MG63 (cell line): ENCODE results near the gene CIAO2A. TPM values are rescaled to one million over a fixed set of nuclear protein-coding genes. Genes with fewer than 3 reads are reported as not detected.
A peak's percentile ranks its signal among the peaks of the same experiment; 100 is the strongest.
"Not testable (repeated sequence)": the region's sequence is repeated elsewhere in the genome, so short reads cannot be mapped to it uniquely, and the experiment has no call there.

ENCODE experiments used
- DNase-seq: peaks from one replicate; pipeline ENCODE4 v3.0.0-alpha.2; 2020
- H3K27me3 ChIP-seq: fragments of 250-450 bp; sonication (Bioruptor Pico); 2 replicates; pipeline ENCODE4 v1.5.1; 2020; ENCODE audit warnings: mild to moderate bottlenecking, moderate library complexity
- H3K36me3 ChIP-seq: fragments of 250-450 bp; sonication (Bioruptor Pico); 2 replicates; pipeline ENCODE4 v1.5.1; 2020; ENCODE audit warnings: mild to moderate bottlenecking, moderate library complexity
- H3K4me3 ChIP-seq: fragments of 250-450 bp; sonication (Bioruptor Pico); 2 replicates; pipeline ENCODE4 v1.5.1; 2020; ENCODE audit warnings: mild to moderate bottlenecking, moderate library complexity
- H3K9me3 ChIP-seq: fragments of 250-450 bp; sonication (Bioruptor Pico); 2 replicates; pipeline ENCODE4 v1.5.1; 2020; ENCODE audit warnings: mild to moderate bottlenecking, moderate library complexity
- total RNA-seq: library from RNA; depleted of rRNA; stranded (reverse); fragments of >200 nt; shearing (Covaris generic); gene quantifications from 2 replicates; pipeline ENCODE4 v1.2.3, GENCODE V29; 2014; ENCODE audit warnings: low replicate concordance

CIAO2A gene
- total RNA-seq, 1 experiment from 2014 or later, result 187 TPM

DNA sequence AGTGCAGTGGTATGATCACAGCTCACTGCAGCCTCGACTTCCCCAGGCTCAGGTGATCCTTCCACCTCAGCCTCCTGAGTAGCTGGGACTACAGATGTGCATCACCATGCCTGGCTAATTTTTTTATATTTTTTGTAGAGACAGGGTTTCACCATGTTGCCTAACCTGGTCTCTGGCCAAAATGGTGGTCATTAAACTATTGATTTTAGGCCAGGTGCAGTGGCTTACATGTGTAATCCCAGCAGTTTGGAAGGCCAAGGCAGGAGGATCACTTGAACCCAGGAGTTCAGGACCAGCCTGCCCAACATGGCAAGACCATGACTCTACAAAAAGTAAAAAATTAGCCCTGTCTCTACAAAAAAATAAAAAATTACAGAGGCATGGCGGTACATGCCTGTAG is 26.7 kb upstream of the CIAO2A start:
- not testable (repeated sequence) for H3K4me3 ChIP-seq, DNase-seq, H3K27me3 ChIP-seq, H3K9me3 ChIP-seq
- H3K36me3 ChIP-seq, result peaks cover 65% of the 10 kb centered on the region

DNA sequence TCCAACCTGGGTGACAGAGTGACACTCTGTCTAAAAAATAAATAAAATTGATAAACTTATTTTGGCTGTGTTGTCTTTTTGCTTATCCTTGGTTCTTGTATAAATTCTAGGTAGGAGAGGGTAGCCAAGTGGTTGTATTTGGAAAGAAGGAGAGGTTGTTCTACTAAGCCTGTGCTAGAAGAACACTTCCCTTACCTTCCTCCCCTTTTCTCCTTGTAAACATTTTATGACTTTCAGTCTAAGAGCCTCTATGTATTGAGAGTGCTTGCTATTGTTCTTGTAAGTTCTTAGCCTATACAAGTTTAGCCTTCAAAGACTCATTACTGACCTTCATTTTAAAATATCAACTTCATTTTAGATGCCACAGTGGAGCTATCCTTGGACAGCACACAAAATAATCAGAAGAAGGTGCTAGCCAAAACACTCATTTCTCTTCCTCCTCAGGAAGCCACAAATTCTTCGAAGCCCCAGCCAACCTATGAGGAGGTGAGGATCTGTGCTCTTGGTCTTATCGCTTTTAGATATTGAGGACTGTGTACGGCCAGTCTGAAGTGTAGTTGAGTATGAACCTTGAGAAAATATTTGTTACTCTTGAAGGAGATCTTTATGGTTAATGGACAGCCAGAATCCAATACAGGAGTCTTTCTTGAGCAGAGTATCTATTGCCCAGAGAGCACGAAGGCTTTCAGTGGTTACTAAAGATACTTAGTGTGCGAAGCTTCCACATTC is 24.3 kb upstream of the CIAO2A start:
- DNase-seq, result no peak
- peaks cover 71% of the 10 kb centered on the region for H3K36me3 ChIP-seq
- H3K27me3 ChIP-seq, result no peaks in the 10 kb centered on the region
- H3K4me3 ChIP-seq, result no peak overlapping the region
- no peaks in the 10 kb centered on the region; the same call in 1 of the 2 replicates for H3K9me3 ChIP-seq

DNA sequence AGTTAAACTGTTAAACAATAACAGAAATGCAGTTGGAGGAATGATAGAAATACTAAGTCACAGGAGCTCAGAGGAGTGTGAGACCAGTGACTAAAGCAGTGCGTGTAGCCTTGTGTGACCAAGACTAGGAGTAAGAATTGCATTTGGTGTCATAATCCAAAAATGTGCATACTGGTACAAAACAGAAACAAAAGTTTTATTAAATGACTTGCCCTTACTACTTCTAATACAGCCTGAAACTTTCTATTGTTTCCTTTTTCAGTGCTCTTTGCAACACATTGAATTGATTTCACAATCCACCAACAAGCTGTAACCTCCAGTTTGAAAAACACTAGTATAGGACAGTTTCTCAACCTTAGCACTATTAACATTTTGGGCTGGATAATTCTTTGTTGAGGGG is 19.3 kb upstream of the CIAO2A start:
- DNase-seq, result no peak
- Histone ChIP-seq H3K27me3 (no peaks in the 10 kb centered on the region), H3K36me3 (peaks cover 42% of the 10 kb centered on the region)

DNA sequence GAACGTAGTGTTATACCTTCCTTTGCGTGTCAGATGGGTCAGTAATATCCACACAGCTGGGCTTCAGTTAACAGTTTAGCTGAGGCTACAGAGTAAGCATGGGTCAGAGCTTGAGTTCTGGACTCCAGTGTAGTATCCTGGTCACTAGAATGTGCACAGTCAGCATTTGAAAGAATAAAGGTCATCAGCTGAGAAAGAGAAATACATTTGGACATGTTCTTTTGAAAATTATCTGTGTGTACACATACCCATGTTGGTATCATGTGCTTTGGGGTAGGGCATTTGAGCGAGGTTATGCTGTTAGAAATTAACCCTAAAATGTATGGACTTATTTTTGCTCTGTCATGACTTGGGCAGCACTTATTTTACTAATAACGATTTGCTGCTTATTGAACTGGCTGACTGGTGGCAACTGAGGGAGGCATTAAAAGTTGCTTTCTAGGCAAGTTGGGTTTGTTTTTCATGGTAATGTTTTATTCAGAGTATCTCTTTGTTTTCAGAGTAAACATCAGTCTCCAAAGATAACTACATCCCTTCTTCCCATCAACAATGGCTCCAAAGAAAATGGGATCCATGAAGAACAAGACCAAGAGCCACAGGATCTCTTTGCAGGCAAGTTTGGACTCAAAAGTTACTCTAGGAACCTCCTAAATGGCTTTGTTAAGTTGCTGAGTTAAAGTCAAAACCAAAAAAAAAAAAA is 18.6 kb upstream of the CIAO2A start:
- Histone ChIP-seq H3K27me3 (no peaks in the 10 kb centered on the region), H3K4me3 (no peak overlapping the region), H3K9me3 (no peaks in the 10 kb centered on the region), H3K36me3 (peaks cover 35% of the 10 kb centered on the region)
- no peak for DNase-seq

More for the DNA sequence above, 19.3 kb upstream of the CIAO2A start:
- no peaks in the 10 kb centered on the region for H3K9me3 ChIP-seq
- H3K4me3 ChIP-seq, result no peak overlapping the region

DNA sequence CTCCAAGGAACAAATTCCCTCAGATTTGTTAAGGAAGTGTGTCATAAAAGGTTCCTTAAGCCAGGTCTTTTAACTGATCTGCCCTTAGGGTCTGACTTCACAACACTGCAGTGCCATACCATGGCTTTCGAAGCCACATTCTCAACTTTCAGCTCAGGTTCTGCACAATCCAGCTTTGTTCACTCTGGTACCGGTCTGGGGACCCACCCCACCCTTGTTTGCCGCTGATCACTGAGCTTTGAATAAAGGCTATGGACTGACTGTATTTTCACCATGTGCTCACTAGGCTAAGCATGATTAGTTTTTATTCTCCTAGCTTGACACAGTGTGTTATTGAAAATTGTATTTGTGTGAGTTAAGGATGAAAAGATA is 18.0 kb upstream of the CIAO2A start:
- H3K36me3 ChIP-seq, result peaks cover 34% of the 10 kb centered on the region
- DNase-seq, result no peak
- H3K9me3 ChIP-seq, result no peaks in the 10 kb centered on the region
- H3K27me3 ChIP-seq, result no peaks in the 10 kb centered on the region
- H3K4me3 ChIP-seq, result no peak overlapping the region

DNA sequence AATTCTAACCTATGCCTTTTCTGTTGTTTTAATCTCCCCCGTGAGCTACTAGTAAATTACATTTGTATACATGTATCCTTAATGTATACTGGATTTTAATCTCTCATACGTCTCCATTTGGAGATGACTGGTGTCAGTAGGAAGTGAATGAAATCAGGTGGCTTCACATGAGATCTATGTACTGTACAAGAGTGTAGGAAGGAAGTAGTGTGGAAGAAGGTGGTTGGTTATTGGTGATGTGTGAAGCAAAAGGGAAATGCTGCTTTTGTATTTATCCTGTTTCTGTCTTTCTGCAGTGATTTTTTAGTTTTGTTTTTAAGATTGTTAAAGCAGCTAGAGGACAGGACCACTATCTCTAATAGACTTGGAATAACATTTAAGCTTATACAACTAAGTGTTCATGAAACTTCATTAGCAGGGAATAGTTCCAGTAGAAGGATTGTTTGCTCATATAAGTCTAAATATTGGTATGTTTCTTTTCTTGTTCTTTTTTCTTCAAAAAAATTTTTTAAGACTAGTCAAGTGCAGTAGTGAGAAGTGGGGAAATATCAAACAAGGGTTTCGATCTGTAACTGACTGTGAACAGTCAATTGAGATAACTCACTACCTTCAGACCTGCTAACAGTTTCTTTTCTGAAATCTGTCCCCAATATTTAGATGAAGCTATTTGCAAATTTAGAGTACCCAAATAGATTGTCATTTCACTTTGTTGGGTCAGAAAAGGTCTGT is 17.5 kb upstream of the CIAO2A start:
- Histone ChIP-seq H3K27me3 (no peaks in the 10 kb centered on the region), H3K4me3 (no peak overlapping the region), H3K9me3 (no peaks in the 10 kb centered on the region), H3K36me3 (peaks cover 30% of the 10 kb centered on the region)
- DNase-seq, result no peak

DNA sequence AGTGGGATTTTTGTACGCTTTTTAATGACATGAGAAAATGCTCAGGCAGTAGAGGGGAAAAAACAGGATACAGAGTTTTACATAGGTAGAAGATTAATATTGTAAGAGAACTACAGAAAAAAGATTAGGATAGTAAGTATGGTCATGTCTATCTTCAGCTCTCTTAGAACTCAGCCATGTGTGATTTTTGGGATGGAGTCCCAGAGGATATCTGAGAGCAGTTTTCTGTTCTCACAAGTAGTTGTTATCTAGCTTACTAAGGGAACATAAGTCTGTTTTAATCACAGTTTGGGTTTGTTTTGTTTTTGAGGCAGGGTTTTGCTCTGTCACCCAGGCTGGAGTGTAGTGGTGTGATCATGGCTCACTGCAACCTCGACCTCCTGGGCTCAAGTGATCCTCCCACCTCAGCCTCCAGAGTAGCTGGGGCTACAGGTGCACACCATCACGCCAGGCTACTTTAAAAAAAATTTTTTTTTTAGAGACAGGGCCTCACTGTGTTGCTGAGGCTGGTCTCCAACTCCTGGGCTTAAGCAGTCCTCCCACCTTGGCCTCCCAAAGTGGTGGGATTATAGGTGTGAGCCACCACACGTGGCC is 16.6 kb upstream of the CIAO2A start:
- H3K9me3 ChIP-seq, result not testable (repeated sequence)

DNA sequence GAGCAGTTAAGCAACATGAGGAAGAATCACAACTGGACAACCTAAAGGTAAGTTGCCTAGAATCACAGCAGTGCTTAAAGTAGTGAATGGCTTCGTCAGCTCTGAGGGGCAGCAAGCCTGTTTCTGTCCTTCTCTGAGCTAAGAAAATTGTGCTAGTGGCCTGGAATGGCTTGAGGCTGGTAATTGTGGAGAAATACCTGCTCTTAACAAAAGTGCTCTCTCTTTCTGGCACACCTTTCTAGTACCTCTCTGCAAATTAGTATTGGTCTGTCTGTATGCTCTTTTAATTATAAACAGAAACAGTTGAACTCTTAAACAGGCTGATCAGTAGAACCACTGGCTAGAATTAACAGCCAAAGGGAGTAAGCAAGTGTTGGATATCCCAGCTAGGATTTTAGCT is 13.7 kb upstream of the CIAO2A start:
- no peak for DNase-seq
- Histone ChIP-seq H3K4me3 (no peak overlapping the region), H3K27me3 (no peaks in the 10 kb centered on the region), H3K36me3 (peaks cover 4% of the 10 kb centered on the region; the same call in 1 of the 2 replicates), H3K9me3 (no peaks in the 10 kb centered on the region)

More for the DNA sequence above, 16.6 kb upstream of the CIAO2A start:
- H3K4me3 ChIP-seq, DNase-seq, H3K27me3 ChIP-seq: not testable (repeated sequence)
- H3K36me3 ChIP-seq, result peaks cover 25% of the 10 kb centered on the region

DNA sequence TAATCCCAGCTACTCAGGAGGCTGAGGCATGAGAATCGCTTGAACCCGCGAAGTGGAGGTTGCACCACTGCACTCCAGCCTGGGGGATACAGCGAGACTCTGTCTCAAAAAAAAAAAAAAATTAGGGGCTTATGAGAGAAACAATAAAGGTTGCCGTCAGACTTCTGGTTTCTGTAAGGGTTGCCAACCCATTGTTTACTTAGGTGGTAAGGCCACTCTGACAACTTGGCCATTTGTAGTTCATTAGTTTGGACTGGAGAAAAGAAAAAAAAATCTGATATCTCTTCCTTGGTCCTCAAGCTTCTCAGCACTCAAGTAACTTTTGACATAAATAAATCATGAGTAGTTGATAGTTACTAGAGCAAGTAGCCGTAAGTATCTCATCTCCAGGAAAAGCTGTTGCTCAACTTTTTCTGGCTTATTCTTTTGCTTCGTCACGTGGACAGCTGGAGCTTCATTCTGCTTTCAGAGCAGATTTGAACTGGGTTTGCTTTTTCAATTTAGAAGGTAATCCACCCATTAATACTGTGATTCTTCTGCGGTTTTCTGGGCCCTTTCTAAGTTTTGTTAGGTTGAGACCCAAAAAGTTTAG is 11.6 kb upstream of the CIAO2A start:
- no peaks in the 10 kb centered on the region for H3K9me3 ChIP-seq
- no peaks in the 10 kb centered on the region; the same call in 1 of the 2 replicates for H3K36me3 ChIP-seq
- no peak for DNase-seq
- no peaks in the 10 kb centered on the region for H3K27me3 ChIP-seq
- H3K4me3 ChIP-seq, result no peak overlapping the region

DNA sequence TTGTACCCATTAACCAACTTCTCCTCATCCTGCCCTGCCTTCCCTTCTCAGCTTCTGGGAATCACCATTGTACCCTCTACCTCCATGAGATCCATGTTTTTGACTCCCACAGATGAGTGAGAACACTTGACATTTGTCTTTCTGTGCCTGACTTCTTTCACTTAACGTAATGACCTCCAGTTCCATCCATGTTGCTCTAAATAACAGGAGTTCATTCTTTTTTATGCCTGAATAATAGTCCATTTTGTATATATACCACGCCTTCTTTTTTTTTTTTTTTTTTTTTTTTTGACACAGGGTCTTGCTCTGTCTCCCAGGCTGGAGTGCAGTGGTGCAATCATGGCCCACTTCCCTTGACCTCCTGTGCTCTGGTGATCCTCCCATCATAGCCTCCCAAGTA is 8.9 kb upstream of the CIAO2A start:
- H3K36me3 ChIP-seq, result peaks cover 4% of the 10 kb centered on the region; the same call in 1 of the 2 replicates

DNA sequence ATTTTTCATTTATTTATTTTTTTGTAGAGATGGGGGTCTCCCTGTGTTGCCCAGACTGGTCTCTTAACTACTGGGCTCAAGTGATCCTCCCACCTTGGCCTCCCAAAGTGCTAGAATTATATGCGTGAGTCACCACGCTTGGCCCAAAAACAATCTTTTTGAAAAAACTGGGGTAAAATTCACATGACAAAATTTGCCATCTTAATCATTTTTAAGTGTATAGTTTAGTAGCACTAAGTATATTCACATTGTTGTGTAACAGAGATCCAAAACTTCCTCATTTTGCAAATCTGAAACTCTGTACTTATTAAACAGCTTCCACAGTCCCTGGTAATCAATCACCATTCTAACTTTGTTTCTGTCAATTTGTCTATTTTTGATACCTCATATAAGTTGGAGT is 7.3 kb upstream of the CIAO2A start:
- Histone ChIP-seq H3K9me3 (no peaks in the 10 kb centered on the region), H3K4me3 (no peak overlapping the region), H3K36me3 (peaks cover 4% of the 10 kb centered on the region; the same call in 1 of the 2 replicates), H3K27me3 (no peaks in the 10 kb centered on the region)
- DNase-seq, result no peak

More for the DNA sequence above, 8.9 kb upstream of the CIAO2A start:
- Histone ChIP-seq H3K9me3 (no peaks in the 10 kb centered on the region), H3K4me3 (no peak overlapping the region), H3K27me3 (no peaks in the 10 kb centered on the region)
- DNase-seq, result no peak

DNA sequence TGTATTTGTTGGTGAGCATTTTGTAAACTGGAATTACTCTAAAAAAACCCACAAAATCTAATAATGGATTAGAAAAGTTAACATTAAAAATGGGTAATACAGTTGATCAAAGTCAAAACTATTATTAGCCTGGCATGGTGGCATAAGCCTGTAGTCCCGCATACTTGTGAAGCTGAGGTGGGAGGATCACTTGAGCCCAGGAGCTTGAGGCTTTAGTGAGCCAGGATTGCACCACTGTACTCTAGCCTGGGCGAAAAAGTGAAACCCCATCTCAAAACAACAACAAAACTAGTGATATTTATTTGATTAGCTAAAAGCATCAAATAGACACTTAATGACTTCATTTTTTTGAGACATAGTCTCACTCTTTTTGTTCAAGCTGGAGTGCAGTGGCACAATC is 5.7 kb upstream of the CIAO2A start:
- no peaks in the 10 kb centered on the region for H3K9me3 ChIP-seq
- no peaks in the 10 kb centered on the region for H3K27me3 ChIP-seq
- peaks cover 4% of the 10 kb centered on the region; the same call in 1 of the 2 replicates for H3K36me3 ChIP-seq
- H3K4me3 ChIP-seq, result no peak overlapping the region
- no peak for DNase-seq

DNA sequence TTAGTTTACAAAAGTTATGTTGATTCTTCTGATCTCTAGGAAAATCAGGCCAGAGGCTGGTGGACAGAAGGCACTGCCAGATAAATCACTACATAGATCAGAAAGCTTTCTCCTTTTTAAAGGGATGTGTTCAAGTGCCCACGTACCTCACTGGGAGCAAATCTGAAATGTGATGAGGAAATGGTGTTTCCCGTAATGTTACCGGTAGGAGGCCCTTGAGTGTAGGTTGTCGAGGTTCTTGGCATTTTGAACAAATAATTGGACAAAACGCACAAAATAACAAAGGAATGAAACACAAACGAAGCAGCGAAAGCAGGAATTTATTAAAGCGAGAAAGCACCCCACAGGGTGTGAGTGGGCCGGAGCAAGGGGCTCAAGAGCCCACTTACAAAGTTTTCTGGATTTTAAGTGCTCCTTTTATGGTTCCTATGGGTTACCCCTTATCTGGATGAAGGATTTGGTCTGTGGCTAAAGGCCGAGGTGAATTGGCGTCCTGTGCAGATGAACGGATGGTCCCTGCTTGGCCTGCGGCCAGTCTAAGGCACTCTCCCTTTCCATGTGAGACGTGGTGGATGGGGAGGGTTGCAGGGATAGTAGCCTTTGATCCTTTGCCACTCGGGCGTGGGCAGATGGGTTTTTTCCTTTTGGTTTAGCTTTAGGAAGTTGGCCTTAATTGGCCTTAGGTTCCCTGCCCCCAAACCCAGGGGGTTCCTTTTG is 3.2 kb upstream of the CIAO2A start:
- Histone ChIP-seq H3K4me3 (peak overlapping the region; percentile 88), H3K36me3 (0 out of 2 replicates have a peak, but pooled peaks cover 4% of the 10 kb centered on the region), H3K27me3 (no peaks in the 10 kb centered on the region), H3K9me3 (no peaks in the 10 kb centered on the region)
- no peak for DNase-seq

DNA sequence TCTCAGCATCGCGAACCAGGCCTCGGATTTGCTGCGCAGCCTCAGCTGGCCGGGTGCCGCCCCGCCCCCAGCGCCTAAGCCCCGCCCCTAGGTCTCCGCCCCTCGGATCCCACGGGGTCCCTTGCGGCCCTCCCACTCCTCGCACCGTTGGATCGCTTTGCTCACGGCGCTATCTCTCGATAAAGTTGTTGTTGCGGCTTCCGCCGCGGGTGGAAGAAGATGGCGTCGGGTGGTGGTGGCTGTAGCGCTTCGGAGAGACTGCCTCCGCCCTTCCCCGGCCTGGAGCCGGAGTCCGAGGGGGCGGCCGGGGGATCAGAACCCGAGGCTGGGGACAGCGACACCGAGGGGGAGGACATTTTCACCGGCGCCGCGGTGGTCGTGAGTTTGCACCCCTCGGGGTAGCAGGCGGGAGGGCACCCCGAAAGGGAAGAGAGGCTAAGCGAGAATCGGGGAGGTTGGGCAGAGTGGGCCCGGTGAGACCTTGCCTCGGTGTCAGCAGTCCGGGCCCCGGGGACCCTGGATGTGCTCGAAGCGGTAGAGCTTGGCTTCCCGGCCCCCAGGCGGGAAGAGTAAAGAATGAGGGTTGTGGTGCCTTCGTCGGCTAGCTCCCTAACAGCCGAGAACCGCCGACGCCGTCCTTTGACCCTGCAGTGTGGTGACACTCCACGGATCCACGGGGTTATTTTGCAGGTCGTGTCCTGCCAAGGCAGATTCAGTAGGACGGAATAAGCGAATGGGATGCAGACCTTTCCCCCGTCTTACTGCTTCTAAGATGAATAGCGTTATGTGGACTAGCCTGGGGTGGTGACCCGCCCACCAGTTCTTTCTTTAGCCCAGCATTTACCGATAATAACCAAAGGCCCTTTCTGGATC is 2.4 kb upstream of the CIAO2A start, which contains the start of gene SNX1:
SNX1 (plus strand) TSS at position 188 of the 873 bp plus-strand sequence; CDS start at position 220, 32 bp downstream.
- DNase-seq, result peak; percentile 94
- Histone ChIP-seq H3K27me3 (no peaks in the 10 kb centered on the region), H3K4me3 (peak within 1 kb of the TSS; percentile 88), H3K9me3 (no peaks in the 10 kb centered on the region), H3K36me3 (0 out of 2 replicates have a peak, but pooled peaks cover 5% of the 10 kb centered on the region)

DNA sequence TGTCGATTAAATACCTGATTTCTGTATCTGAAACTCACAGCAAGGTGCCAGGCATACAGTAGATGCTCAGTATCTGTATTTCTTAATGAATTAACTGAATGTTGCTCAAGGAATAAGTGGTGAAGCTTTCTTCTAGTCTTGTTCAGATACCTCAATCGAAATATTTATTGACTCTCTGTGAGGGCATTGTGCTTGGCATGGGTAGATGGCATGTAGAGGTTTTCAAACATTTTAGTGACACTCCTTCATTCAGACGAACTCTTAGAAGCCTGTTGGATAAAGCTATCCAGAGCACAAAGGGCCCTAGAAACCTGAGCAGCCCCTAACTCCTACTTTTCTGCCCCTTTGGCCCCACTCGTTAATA is 1.8 kb upstream of the CIAO2A start:
- H3K27me3 ChIP-seq, result no peaks in the 10 kb centered on the region
- H3K9me3 ChIP-seq, result no peaks in the 10 kb centered on the region
- H3K36me3 ChIP-seq, result peaks cover 11% of the 10 kb centered on the region; the same call in 1 of the 2 replicates
- H3K4me3 ChIP-seq, result peak overlapping the region; percentile 88
- DNase-seq, result no peak
